H7 (cell line): ENCODE data around the gene PNPLA7. TPM values are rescaled to one million over a fixed set of nuclear protein-coding genes. Genes with fewer than 3 reads are reported as not detected.
"Not testable (repeated sequence)": the region's sequence is repeated elsewhere in the genome, so short reads cannot be mapped to it uniquely, and the experiment has no call there.

ENCODE experiments used
- DNase-seq: peaks from one replicate; pipeline ENCODE4 v3.0.0; 2012
- H3K27me3 ChIP-seq: 2 replicates; pipeline ENCODE4 v1.6.0; 2011; ENCODE audit warnings: mild to moderate bottlenecking, low read length; ENCODE audit not compliant: control insufficient read depth, insufficient read depth
- H3K36me3 ChIP-seq: replicated peaks from 2 replicates; pipeline ENCODE4 v1.5.1; 2011; ENCODE audit warnings: low read length; ENCODE audit not compliant: control insufficient read depth, insufficient read depth
- H3K4me3 ChIP-seq: 2 replicates; pipeline ENCODE4 v1.5.1; 2011; ENCODE audit warnings: low read depth, mild to moderate bottlenecking, control low read depth, low read length, moderate library complexity; ENCODE audit not compliant: insufficient read depth
- total RNA-seq: library from RNA; depleted of rRNA; stranded (reverse); fragments of >200 nt; shearing (Covaris generic); gene quantifications from 2 replicates; pipeline ENCODE4 v1.2.3, GENCODE V29; 2014; rRNA removed

The PNPLA7 gene
- 0.07 and 0.14 TPM in 2 replicates for total RNA-seq

GRCh38 chr9:137550231-137550621, at the start of gene PNPLA7:
Gene PNPLA7, minus strand, starts transcription at chr9:137550402. Its CDS starts 205 bp downstream, at chr9:137550197.
- Histone ChIP-seq H3K36me3 (peaks cover 3% of the 10 kb centered on the region), H3K27me3 (no peaks in the 10 kb centered on the region), H3K4me3 (peak within 1 kb of the TSS; percentile 62)
- DNase-seq: peak; percentile 94

GRCh38 chr9:137598943-137599342, 48.7 kb upstream of the PNPLA7 start:
- Histone ChIP-seq H3K27me3 (peaks cover 3% of the 10 kb centered on the region; the same call in 1 of the 2 replicates), H3K36me3 (no peaks in the 10 kb centered on the region), H3K4me3 (no peak overlapping the region)
- DNase-seq: no peak

GRCh38 chr9:137596577-137596976, 46.4 kb upstream of the PNPLA7 start:
- not testable (repeated sequence) for DNase-seq, H3K27me3 ChIP-seq, H3K36me3 ChIP-seq, H3K4me3 ChIP-seq

GRCh38 chr9:137593176-137593575, 43.0 kb upstream of the PNPLA7 start:
- Histone ChIP-seq H3K4me3 (no peak overlapping the region), H3K27me3 (peaks cover 3% of the 10 kb centered on the region), H3K36me3 (peaks cover under 1% of the 10 kb centered on the region)
- no peak for DNase-seq

- Histone ChIP-seq H3K27me3 (peaks cover 3% of the 10 kb centered on the region), H3K4me3 (no peak overlapping the region), H3K36me3 (peaks cover 5% of the 10 kb centered on the region)
- no peak for DNase-seq
These were observed 42.6 kb upstream of the PNPLA7 start for GRCh38 chr9:137592767-137593166.

GRCh38 chr9:137590469-137591383, 40.5 kb upstream of the PNPLA7 start, which contains the start of gene ZMYND19:
Gene ZMYND19, minus strand, starts transcription at chr9:137590512. Its CDS starts 249 bp downstream, at chr9:137590263.
- peak within 1 kb of the TSS; percentile 82 for H3K4me3 ChIP-seq
- peaks cover 23% of the 10 kb centered on the region for H3K36me3 ChIP-seq
- H3K27me3 ChIP-seq: peaks cover 3% of the 10 kb centered on the region
- peak; percentile 100 for DNase-seq

GRCh38 chr9:137590123-137590468, 39.9 kb upstream of the PNPLA7 start:
- H3K36me3 ChIP-seq: peaks cover 26% of the 10 kb centered on the region
- no peak for DNase-seq
- H3K4me3 ChIP-seq: peak overlapping the region; percentile 75
- peaks cover 3% of the 10 kb centered on the region for H3K27me3 ChIP-seq

GRCh38 chr9:137589441-137590122, 39.4 kb upstream of the PNPLA7 start:
- DNase-seq: peak; percentile 78
- Histone ChIP-seq H3K27me3 (peaks cover 3% of the 10 kb centered on the region), H3K4me3 (peak overlapping the region; percentile 75), H3K36me3 (peaks cover 26% of the 10 kb centered on the region)

GRCh38 chr9:137588891-137589290, 38.7 kb upstream of the PNPLA7 start:
- Histone ChIP-seq H3K27me3 (peaks cover 3% of the 10 kb centered on the region), H3K36me3 (peaks cover 28% of the 10 kb centered on the region), H3K4me3 (peak overlapping the region; percentile 75)
- DNase-seq: no peak

- DNase-seq: no peak
- Histone ChIP-seq H3K27me3 (peaks cover 3% of the 10 kb centered on the region), H3K36me3 (peaks cover 28% of the 10 kb centered on the region), H3K4me3 (no peak overlapping the region)
These were observed 38.1 kb upstream of the PNPLA7 start for GRCh38 chr9:137588311-137588710.

- peaks cover 36% of the 10 kb centered on the region for H3K36me3 ChIP-seq
- DNase-seq: no peak
- H3K4me3 ChIP-seq: no peak overlapping the region
- peaks cover 3% of the 10 kb centered on the region for H3K27me3 ChIP-seq
These were observed 36.7 kb upstream of the PNPLA7 start for GRCh38 chr9:137586854-137587253.

GRCh38 chr9:137583957-137584356, 33.8 kb upstream of the PNPLA7 start:
- DNase-seq: no peak
- H3K36me3 ChIP-seq: peaks cover 39% of the 10 kb centered on the region

GRCh38 chr9:137583347-137583746, 33.1 kb upstream of the PNPLA7 start:
- Histone ChIP-seq H3K4me3 (no peak overlapping the region), H3K36me3 (peaks cover 39% of the 10 kb centered on the region)
- DNase-seq: no peak

More at GRCh38 chr9:137583957-137584356, 33.8 kb upstream of the PNPLA7 start:
- H3K4me3 ChIP-seq: no peak overlapping the region
- no peaks in the 10 kb centered on the region for H3K27me3 ChIP-seq

GRCh38 chr9:137582286-137582860, 32.2 kb upstream of the PNPLA7 start:
- DNase-seq: peak; percentile 87
- Histone ChIP-seq H3K4me3 (no peak overlapping the region), H3K36me3 (peaks cover 31% of the 10 kb centered on the region), H3K27me3 (no peaks in the 10 kb centered on the region)

More at GRCh38 chr9:137583347-137583746, 33.1 kb upstream of the PNPLA7 start:
- no peaks in the 10 kb centered on the region for H3K27me3 ChIP-seq
